Measurements from ENCODE around the gene CFAP20. TPM values are rescaled to one million over a fixed set of nuclear protein-coding genes. Genes with fewer than 3 reads are reported as not detected.

CFAP20 gene
- total RNA-seq, 1 experiment from 2014 or later: 60.4 TPM

- Histone ChIP-seq H3K23me2 (ENCODE audit: insufficient read length, low read depth, low read length, poor library complexity, severe bottlenecking) (peaks cover 6% of the 10 kb centered on the region), H3K4me2 (ENCODE audit: insufficient read depth, insufficient read length, low read length) (peak overlapping the region; percentile 86), H3K4ac (ENCODE audit: low read depth, low read length) (no peak overlapping the region), H3K27ac (ENCODE audit: insufficient read length, low read depth, low read length) (no peak overlapping the region), H3K56ac (ENCODE audit: insufficient read length, low read depth, low read length) (no peak overlapping the region), H3T11ph (ENCODE audit: low read length) (no peak overlapping the region), H4K8ac (replicated peaks; ENCODE audit: insufficient read length, low read depth, low read length) (no peak overlapping the region), H4K91ac (ENCODE audit: insufficient read length, low read depth, low read length) (no peak overlapping the region), H3K18ac (ENCODE audit: insufficient read length, low read depth, low read length) (no peak overlapping the region), H2BK20ac (ENCODE audit: low read depth, low read length, poor library complexity, severe bottlenecking) (no peak overlapping the region), H3K79me1 (ENCODE audit: insufficient read depth, low read depth, low read length, poor library complexity, severe bottlenecking) (peaks cover 13% of the 10 kb centered on the region), H3K27me3 (ENCODE audit: insufficient read depth, low read length) (no peaks in the 10 kb centered on the region), H2AK5ac (ENCODE audit: insufficient read length, low read length) (no peak overlapping the region), H3K23ac (ENCODE audit: insufficient read length, low read depth, low read length) (no peak overlapping the region), H4K20me1 (ENCODE audit: control insufficient read depth, insufficient read depth, insufficient read length) (no peaks in the 10 kb centered on the region), H3K79me2 (ENCODE audit: insufficient read depth, low read length) (peaks cover 25% of the 10 kb centered on the region), H3K9me3 (ENCODE audit: control insufficient read depth, low read depth, low read length) (no peaks in the 10 kb centered on the region), H2BK5ac (ENCODE audit: insufficient read length, low read length) (no peak overlapping the region), H2AFZ (ENCODE audit: low read length) (no peak overlapping the region), H3K9ac (ENCODE audit: extremely low read depth, insufficient read length, low read length) (no peak overlapping the region), H2BK15ac (ENCODE audit: low read depth, low read length) (no peak overlapping the region), H4K5ac (ENCODE audit: insufficient read length, low read depth, low read length) (no peak overlapping the region), H3K4me1 (ENCODE audit: insufficient read depth, low read length) (peaks cover 10% of the 10 kb centered on the region), H2BK12ac (ENCODE audit: insufficient read length, low read depth, low read length) (no peak overlapping the region), H2BK120ac (ENCODE audit: low read depth, low read length, poor library complexity, severe bottlenecking) (no peak overlapping the region), H3K14ac (ENCODE audit: insufficient read depth, low read length) (no peak overlapping the region)
- no peaks in the 10 kb centered on the region for H3K27me3 Mint-ChIP-seq (ENCODE audit: low read depth)
- H3K27ac Mint-ChIP-seq: no peak overlapping the region; a peak in 1 of 7 replicates
- DNase-seq: no peak
- peak overlapping the region; percentile 89 to 94 for H3K4me3 Mint-ChIP-seq
- TF ChIP-seq CTCF (conservative IDR thresholded peaks at IDR 0.05): peak; percentile 25; the same call in 1 of the 3 replicates
- H3K36me3 Mint-ChIP-seq (ENCODE audit: insufficient read depth in 1 of 3, low read depth in 3 of 3): no peaks in the 10 kb centered on the region
- H3K9me3 Mint-ChIP-seq: no peaks in the 10 kb centered on the region; a peak in 1 of 5 replicates
- H3K4me1 Mint-ChIP-seq: peaks cover 29 to 30% of the 10 kb centered on the region in 2 experiments
- WGBS (ENCODE audit: extremely low coverage, insufficient read length, low lambda C conversion rate): no CpG with 5 or more reads among the region's 4 CpGs
Measured at GRCh38 chr16:58127634-58128033, 1.5 kb downstream of the CFAP20 start.

All from H9 (cell line).